HepG2 (cell line): Measurements from ENCODE around the gene RERE. TPM values are rescaled to one million over a fixed set of nuclear protein-coding genes. Genes with fewer than 3 reads are reported as not detected.

Experiments used
- ATAC-seq: fragments of 200-7000 bp; cut with Tn5 transposase; 3 replicates; pipeline ENCODE4 v1.9.1; 2020; ENCODE audit warnings: mild to moderate bottlenecking, moderate library complexity
- BruUV-seq: library from RNA; stranded (reverse); fragments of 400-500 nt; replicated peaks from 2 replicates; lab custom pipeline; 2021; lab: Mats Ljungman, UMichigan
- CTCF ChIA-PET: fragments of 300-600 bp; formaldehyde crosslinking; extraction: SDS; loops from one replicate; lab custom pipeline; 2021; ENCODE audit warnings: low total read pairs, inconsistent platforms, low intra/inter-chr PET ratio; lab: Yijun Ruan, JAX
- POLR2A ChIA-PET: fragments of 350-600 bp; sonication (Branson Sonifier 250); formaldehyde crosslinking; loops from one replicate; lab custom pipeline; 2020; ENCODE audit warnings: antibody characterized with exemption, inconsistent platforms; lab: Yijun Ruan, JAX
- DNase-seq: peaks from one replicate; pipeline ENCODE4 v3.0.0-alpha.2; 2015; ENCODE audit warnings: low spot score
- FAIRE-seq: peaks from 3 replicates; lab custom pipeline; 2011; peaks lifted over from hg19 to GRCh38; lab: Jason Lieb, UNC
- H2AFZ ChIP-seq: one replicate; pipeline ENCODE4 v1.6.1; 2011; ENCODE audit warnings: low read length, inconsistent platforms
- H3K27ac ChIP-seq: fragments of 300-600 bp; 3 replicates; pipeline ENCODE4 v1.8.0; 2011; ENCODE audit warnings: mixed run types, mild to moderate bottlenecking, mixed read lengths, low read length, inconsistent platforms; ENCODE audit not compliant: insufficient read depth; ENCODE audit errors: extremely low read length
- H3K27me3 ChIP-seq, 2 experiments: fragments of 200-600 bp in 1 of 2; 2 replicates in 1 of 2; 3 replicates in 1 of 2; pipeline versions ENCODE4 v1.6.0 to v1.8.0; 2011; ENCODE audit warnings: low read length in 2 of 2, mild to moderate bottlenecking in 2 of 2, moderate library complexity in 2 of 2, inconsistent platforms in 1 of 2; ENCODE audit not compliant: insufficient read depth in 2 of 2, control insufficient read depth in 1 of 2
- H3K36me3 ChIP-seq, 2 experiments: fragments of 200-600 bp in 1 of 2; replicated peaks in 1 of 2; 2 replicates in 1 of 2; 3 replicates in 1 of 2; pipeline versions ENCODE4 v1.5.1 to v1.8.0; 2011; ENCODE audit warnings: low read length in 2 of 2, inconsistent platforms in 1 of 2; ENCODE audit not compliant: insufficient read depth in 2 of 2, control insufficient read depth in 1 of 2
- H3K4me1 ChIP-seq: 2 replicates; pipeline ENCODE4 v1.5.1; 2012; ENCODE audit warnings: low read length, inconsistent platforms; ENCODE audit not compliant: insufficient read depth
- H3K4me2 ChIP-seq: 2 replicates; pipeline ENCODE4 v1.6.0; 2011; ENCODE audit warnings: low read depth, low read length, inconsistent platforms
- H3K4me3 ChIP-seq, 3 experiments: fragments of 200-600 bp in 1 of 3; sonication (generic), shearing (Covaris generic) in 1 of 3; replicated peaks in 1 of 3; 2 replicates each; pipeline ENCODE4 v1.5.1; 2011 to 2016; ENCODE audit warnings: low read length in 3 of 3, inconsistent platforms in 2 of 3, low read depth in 2 of 3, mild to moderate bottlenecking in 2 of 3, control low read depth in 1 of 3, mixed read lengths in 1 of 3; ENCODE audit not compliant: insufficient read depth in 1 of 3
- H3K79me2 ChIP-seq: one replicate; pipeline ENCODE4 v1.6.1; 2011; ENCODE audit warnings: low read length, inconsistent platforms; ENCODE audit not compliant: insufficient read depth
- H3K9ac ChIP-seq: 2 replicates; pipeline ENCODE4 v1.6.0; 2011; ENCODE audit warnings: mild to moderate bottlenecking, low read depth, low read length, inconsistent platforms; ENCODE audit not compliant: insufficient read depth
- H3K9me3 ChIP-seq: 2 replicates; pipeline ENCODE4 v1.5.1; 2012; ENCODE audit warnings: mild to moderate bottlenecking, low read length
- H4K20me1 ChIP-seq: 2 replicates; pipeline ENCODE4 v1.6.0; 2011; ENCODE audit warnings: inconsistent platforms, mild to moderate bottlenecking, low read length, moderate library complexity; ENCODE audit not compliant: insufficient read depth
- CBX2 ChIP-seq, 2 experiments: fragments of 200-600 bp in 1 of 2; sonication (generic); formaldehyde crosslinking in 1 of 2; IDR thresholded peaks; 2 replicates each; pipeline versions ENCODE4 v1.7.0 to v1.8.1; 2018 to 2022; ENCODE audit warnings: low read depth in 2 of 2, low read length in 1 of 2, mild to moderate bottlenecking in 1 of 2, missing genetic modification reagents in 1 of 2
- HMG20B ChIP-seq: conservative IDR thresholded peaks from 2 replicates; pipeline ENCODE4 v1.6.1; 2016; ENCODE audit warnings: missing genetic modification reagents, missing compliant biosample characterization
- KDM1A ChIP-seq: IDR thresholded peaks from 2 replicates; pipeline ENCODE4 v1.6.1; 2016; ENCODE audit warnings: missing compliant biosample characterization
- LRRFIP1 ChIP-seq: sonication (generic); formaldehyde crosslinking; conservative IDR thresholded peaks from 2 replicates; pipeline ENCODE4 v1.4.0; 2020; ENCODE audit warnings: missing genetic modification reagents
- MEF2D ChIP-seq: sonication (generic); formaldehyde crosslinking; IDR thresholded peaks from 2 replicates; pipeline ENCODE4 v1.5.1; 2020; ENCODE audit warnings: mild to moderate bottlenecking, missing genetic modification reagents
- MYPOP ChIP-seq: sonication (generic); formaldehyde crosslinking; IDR thresholded peaks from 2 replicates; pipeline ENCODE4 v1.8.1; 2023; ENCODE audit warnings: mild to moderate bottlenecking, moderate library complexity, missing genetic modification reagents
- PATZ1 ChIP-seq: sonication (generic); formaldehyde crosslinking; IDR thresholded peaks from 2 replicates; pipeline ENCODE4 v1.4.0; 2020; ENCODE audit warnings: missing genetic modification reagents
- TBX3 ChIP-seq: fragments of 450-650 bp; IDR thresholded peaks from 2 replicates; pipeline ENCODE4 v1.6.1; 2017; ENCODE audit warnings: antibody characterized with exemption, mild to moderate bottlenecking, inconsistent platforms, borderline replicate concordance
- TEAD2 ChIP-seq: sonication (generic); formaldehyde crosslinking; IDR thresholded peaks from 2 replicates; pipeline ENCODE4 v1.9.0; 2021; ENCODE audit warnings: missing genetic modification reagents
- ZBTB14 ChIP-seq: sonication (generic); formaldehyde crosslinking; IDR thresholded peaks from 2 replicates; pipeline ENCODE4 v1.4.0; 2020; ENCODE audit warnings: missing genetic modification reagents
- ZNF547 ChIP-seq: sonication (generic); formaldehyde crosslinking; IDR thresholded peaks from 2 replicates; pipeline ENCODE4 v1.5.1; 2020; ENCODE audit warnings: mild to moderate bottlenecking, missing genetic modification reagents
- ZNF768 ChIP-seq: sonication (generic); formaldehyde crosslinking; IDR thresholded peaks from 2 replicates; pipeline ENCODE4 v1.4.0; 2020; ENCODE audit warnings: missing genetic modification reagents
- ZNF879 ChIP-seq: sonication (generic); formaldehyde crosslinking; IDR thresholded peaks from 2 replicates; pipeline ENCODE4 v1.8.1; 2023; ENCODE audit warnings: missing genetic modification reagents
- WGBS: methylation state at CpG from one replicate; pipeline ENCODE4 v1.1.6; 2017; ENCODE audit warnings: low lambda C conversion rate; 5-methylcytosine and 5-hydroxymethylcytosine counted together
- in situ Hi-C: cut with HindIII; loops from 2 replicates; pipeline ENCODE4 v1.10.0; 2017; ENCODE audit warnings: low pct_unique_long_range_greater_than_20kb; ENCODE audit not compliant: extremely low pct_ligation_motif_present
- intact Hi-C: fragments of 100-400 bp; cut with micrococcal nuclease; formaldehyde crosslinking; loops from one replicate; pipeline ENCODE4 v1.10.0; 2022; ENCODE audit not compliant: unreplicated experiment
- polyA plus RNA-seq, 8 experiments: library from polyadenylated mRNA; depleted of rRNA in 3 of 8; stranded (reverse) in 7 of 8; unstranded in 1 of 8; fragments of >200 nt; fragmentation: Illumina TruSeq in 4 of 8; extraction: Trizol in 4 of 8; gene quantifications; 2 replicates each; pipeline versions ENCODE4 v1.2.1 to v1.2.3, GENCODE V29; 2011 to 2016; ENCODE audit warnings: low read depth in 4 of 8, missing spikeins in 1 of 8, mixed read lengths in 1 of 8; ENCODE audit not compliant: insufficient read depth in 1 of 8
- total RNA-seq, 5 experiments: library from RNA; depleted of rRNA; stranded (reverse); fragments of >200 nt; fragmentation: Illumina TruSeq; extraction: Trizol; gene quantifications; 2 replicates each; pipeline ENCODE4 v1.2.3, GENCODE V29; 2016; ENCODE audit warnings: low read depth in 1 of 5

The RERE gene
- total and polyA plus RNA-seq, 2 of the 13 experiments (the other 11 are each of a cell fraction or from before 2014, with no cell fraction given), result 18.3 to 21.9 TPM

GRCh38 chr1:8347635-8348034, 469.8 kb downstream of the RERE start (continued):
- no peak for TF ChIP-seq LRRFIP1 (CRISPR knock-in tag)

GRCh38 chr1:8345621-8346415, 471.6 kb downstream of the RERE start:
- peaks cover 0 to 31% of the 10 kb centered on the region in 2 experiments; a peak in 4 of 5 replicates for H3K27me3 ChIP-seq
- ChIA-PET POLR2A (no interaction called here), CTCF (no interaction called here)
- no peaks in the 10 kb centered on the region for H3K36me3 ChIP-seq
- no peaks in the 10 kb centered on the region for H4K20me1 ChIP-seq
- no peak for FAIRE-seq
- ATAC-seq, result no peak
- no peak overlapping the region for H3K27ac ChIP-seq
- H3K79me2 ChIP-seq, result no peaks in the 10 kb centered on the region
- no peak overlapping the region for H2AFZ ChIP-seq
- H3K9ac ChIP-seq, result no peak overlapping the region
- H3K9me3 ChIP-seq, result no peaks in the 10 kb centered on the region
- H3K4me3 ChIP-seq, result no peak overlapping the region
- no peak for DNase-seq
- peaks cover 52% of the 10 kb centered on the region for H3K4me1 ChIP-seq
- 42% methylated on average over 10 of the region's 18 CpGs for WGBS
- H3K4me2 ChIP-seq, result no peak overlapping the region
- in situ Hi-C loops (loop anchor here (5.0 kb wide), 1 partner anchor 364 kb away; no protein-coding TSS in a partner anchor), intact Hi-C loops (no loop called here)
- BruUV-seq, result no TSS peak
- TF ChIP-seq CBX2 (IDR thresholded peaks at IDR 0.05; ENCODE audit: low read depth, low read length), result no peak
- no peak for TF ChIP-seq CBX2 (CRISPR knock-in tag; IDR thresholded peaks at IDR 0.05; ENCODE audit: low read depth)
- TF ChIP-seq ZNF768 (CRISPR knock-in tag), result no peak
- TF ChIP-seq PATZ1, result no peak
- no peak for TF ChIP-seq ZNF547 (CRISPR knock-in tag)
- TF ChIP-seq MYPOP (CRISPR knock-in tag), result no peak
- no peak for TF ChIP-seq TBX3
- no peak for TF ChIP-seq KDM1A (CRISPR knock-in tag)
- no peak for TF ChIP-seq ZBTB14 (CRISPR knock-in tag)
- no peak for TF ChIP-seq TEAD2 (CRISPR knock-in tag)
- no peak for TF ChIP-seq ZNF879
- TF ChIP-seq MEF2D, result no peak
- no peak for TF ChIP-seq HMG20B
